ENCODE measurements around the gene MRTFA.
"Not testable (repeated sequence)": the region's sequence is repeated elsewhere in the genome, so short reads cannot be mapped to it uniquely, and the experiment has no call there.

Gene MRTFA

DNA sequence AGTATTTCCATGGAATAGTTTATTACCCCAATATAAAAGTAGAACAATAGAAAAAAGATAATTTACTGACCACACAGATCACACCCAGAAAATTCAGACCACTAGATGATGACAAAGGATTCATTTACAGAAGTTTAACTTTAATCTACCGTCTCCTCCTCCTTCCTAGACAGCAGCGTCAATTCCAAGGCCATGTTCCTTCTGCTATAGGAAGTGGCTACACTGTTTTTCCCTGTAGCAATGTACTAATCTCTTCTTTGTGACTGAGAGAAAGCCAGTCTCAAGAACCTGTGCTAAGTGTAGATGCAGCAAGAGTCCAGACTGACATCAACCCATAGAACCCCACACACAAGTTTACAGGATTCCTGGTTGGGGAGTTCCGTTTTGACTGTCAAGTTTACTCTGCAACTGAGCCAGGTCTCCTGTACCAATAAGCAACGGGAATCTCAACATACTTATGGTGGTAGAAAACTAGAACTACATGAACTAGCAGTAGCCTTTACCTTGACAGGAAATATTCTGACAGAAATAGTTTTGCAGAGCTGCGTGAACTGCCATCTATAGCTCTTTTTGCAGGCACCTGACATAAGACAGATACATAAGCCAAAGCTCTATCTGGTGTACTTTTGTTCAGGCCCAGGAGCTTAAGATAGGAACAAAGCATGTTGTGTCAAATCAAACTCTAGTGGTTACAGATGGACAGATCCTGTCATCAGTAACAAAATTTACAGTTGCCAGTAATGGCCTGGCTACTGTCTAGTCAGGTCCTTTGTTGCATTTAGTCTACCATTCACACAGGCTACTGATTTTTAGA lies 42.9 kb downstream of the MRTFA start:
- H3K27ac ChIP-seq = no peak overlapping the region
- TF ChIP-seq ZFX (IDR thresholded peaks at IDR 0.05) = no peak
- TF ChIP-seq, protein P1, sequence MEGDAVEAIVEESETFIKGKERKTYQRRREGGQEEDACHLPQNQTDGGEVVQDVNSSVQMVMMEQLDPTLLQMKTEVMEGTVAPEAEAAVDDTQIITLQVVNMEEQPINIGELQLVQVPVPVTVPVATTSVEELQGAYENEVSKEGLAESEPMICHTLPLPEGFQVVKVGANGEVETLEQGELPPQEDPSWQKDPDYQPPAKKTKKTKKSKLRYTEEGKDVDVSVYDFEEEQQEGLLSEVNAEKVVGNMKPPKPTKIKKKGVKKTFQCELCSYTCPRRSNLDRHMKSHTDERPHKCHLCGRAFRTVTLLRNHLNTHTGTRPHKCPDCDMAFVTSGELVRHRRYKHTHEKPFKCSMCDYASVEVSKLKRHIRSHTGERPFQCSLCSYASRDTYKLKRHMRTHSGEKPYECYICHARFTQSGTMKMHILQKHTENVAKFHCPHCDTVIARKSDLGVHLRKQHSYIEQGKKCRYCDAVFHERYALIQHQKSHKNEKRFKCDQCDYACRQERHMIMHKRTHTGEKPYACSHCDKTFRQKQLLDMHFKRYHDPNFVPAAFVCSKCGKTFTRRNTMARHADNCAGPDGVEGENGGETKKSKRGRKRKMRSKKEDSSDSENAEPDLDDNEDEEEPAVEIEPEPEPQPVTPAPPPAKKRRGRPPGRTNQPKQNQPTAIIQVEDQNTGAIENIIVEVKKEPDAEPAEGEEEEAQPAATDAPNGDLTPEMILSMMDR (conservative IDR thresholded peaks at IDR 0.05) = no peak

DNA sequence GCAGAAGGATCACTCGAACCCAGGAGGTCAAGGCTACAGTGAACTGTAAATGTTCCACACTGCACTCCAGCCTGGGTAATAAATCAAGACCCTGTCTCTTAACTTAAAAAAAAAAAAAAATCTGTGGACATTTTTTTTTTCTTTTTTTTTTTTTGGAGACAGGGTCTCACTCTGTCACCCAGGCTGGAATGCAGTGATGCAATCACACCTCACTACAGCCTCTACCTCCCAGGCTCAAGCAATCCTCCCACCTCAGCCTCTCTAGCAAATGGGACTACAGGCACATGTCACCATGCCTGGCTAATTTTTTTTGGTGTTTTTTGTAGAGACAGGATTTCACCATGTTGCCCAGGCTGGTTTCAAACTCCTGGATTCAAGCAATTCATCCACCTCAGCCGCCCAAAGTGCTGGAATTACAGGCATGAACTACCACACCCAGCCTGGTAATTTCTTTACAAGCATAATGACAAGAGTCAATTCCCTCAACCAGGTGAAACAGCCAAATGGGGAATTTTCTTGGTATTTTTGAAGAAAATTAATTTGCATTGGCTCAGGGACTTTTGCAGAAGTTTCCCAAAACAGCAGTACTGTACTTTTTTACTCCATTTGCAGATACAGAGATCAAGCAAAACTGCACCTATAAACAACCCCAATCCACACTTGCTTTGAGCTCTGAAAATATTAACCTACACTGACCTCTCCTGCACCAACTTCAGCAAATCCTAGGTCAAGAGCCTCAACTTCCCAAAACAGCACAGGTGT lies 44.0 kb downstream of the MRTFA start:
- H3K27ac ChIP-seq = no peak overlapping the region
- TF ChIP-seq, protein P1 (conservative IDR thresholded peaks at IDR 0.05) = no peak
- no peak for TF ChIP-seq ZFX (IDR thresholded peaks at IDR 0.05)

DNA sequence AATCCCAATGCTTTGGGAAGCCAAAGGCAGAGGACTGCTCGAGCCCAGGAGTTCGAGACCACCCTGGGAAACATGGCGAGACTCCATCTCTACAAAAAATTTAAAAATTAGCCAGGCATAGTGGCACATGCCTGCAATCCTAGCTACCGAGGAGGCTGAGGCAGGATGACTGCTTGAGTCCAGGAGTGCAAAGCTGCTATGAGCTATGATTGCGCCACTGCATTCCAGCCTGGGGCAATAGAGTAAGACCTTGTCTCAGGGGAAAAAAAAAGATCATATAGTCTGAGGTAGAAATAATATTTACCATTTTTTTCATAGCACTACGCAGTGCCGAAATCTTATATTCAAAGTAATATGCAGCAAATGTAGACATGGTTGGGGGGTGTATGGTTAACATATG lies 47.8 kb downstream of the MRTFA start:
- TF ChIP-seq, protein P1 (conservative IDR thresholded peaks at IDR 0.05) = no peak
- no peak for TF ChIP-seq ZFX (IDR thresholded peaks at IDR 0.05)
- H3K27ac ChIP-seq = no peak overlapping the region

GRCh38 chr22:40586781-40587180 lies 49.7 kb downstream of the MRTFA start:
- no peak overlapping the region for H3K27ac ChIP-seq
- TF ChIP-seq, protein P1 (conservative IDR thresholded peaks at IDR 0.05) = no peak
- TF ChIP-seq ZFX (IDR thresholded peaks at IDR 0.05) = no peak

- no peak overlapping the region for H3K27ac ChIP-seq
- TF ChIP-seq, protein P1 (conservative IDR thresholded peaks at IDR 0.05) = no peak
- TF ChIP-seq ZFX (IDR thresholded peaks at IDR 0.05) = no peak
Observed at GRCh38 chr22:40585310-40585751, 51.2 kb downstream of the MRTFA start.

- not testable (repeated sequence) for H3K27ac ChIP-seq
Observed at GRCh38 chr22:40584766-40585165, 51.8 kb downstream of the MRTFA start.

- no peak overlapping the region for H3K27ac ChIP-seq
- no peak for TF ChIP-seq ZFX (IDR thresholded peaks at IDR 0.05)
- TF ChIP-seq, protein P1 (conservative IDR thresholded peaks at IDR 0.05) = no peak
Observed at GRCh38 chr22:40583053-40583741, 53.3 kb downstream of the MRTFA start.
